HG02588 (cell line): ENCODE data around the gene BRSK1.
A peak's percentile ranks its signal among the peaks of the same experiment; 100 is the strongest.

Source experiments
- ATAC-seq: cut with Tn5 transposase; IDR thresholded peaks from one replicate; pipeline ENCODE4 v1.9.1; 2021; ENCODE audit warnings: mild to moderate bottlenecking, moderate library complexity; ENCODE audit not compliant: unreplicated experiment

BRSK1 gene

GRCh38 chr19:55253842-55254624, 29.8 kb upstream of the BRSK1 start:
- no peak for ATAC-seq

DNA sequence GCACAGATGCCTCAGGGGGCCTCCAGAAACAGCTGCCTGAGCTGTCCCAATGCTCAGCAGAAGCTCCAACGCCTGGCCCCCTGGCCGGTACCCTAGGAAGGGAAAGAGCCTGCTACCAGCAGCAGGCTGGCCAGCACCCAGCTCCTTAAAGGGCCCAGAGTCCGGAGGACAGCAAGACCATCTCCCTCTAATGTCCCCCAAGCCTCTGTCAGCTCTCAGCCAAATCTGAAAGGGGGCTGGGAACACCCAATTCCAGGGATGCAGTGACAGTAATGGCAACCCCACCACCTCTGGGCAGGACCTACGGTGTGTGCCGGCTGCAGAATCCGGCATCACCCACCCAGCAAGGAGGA, 29.2 kb upstream of the BRSK1 start:
- no peak for ATAC-seq

- ATAC-seq, result no peak
Observed at GRCh38 chr19:55255618-55256423, 28.0 kb upstream of the BRSK1 start.

- ATAC-seq, result no peak
Observed at GRCh38 chr19:55256562-55257460, 27.0 kb upstream of the BRSK1 start.

DNA sequence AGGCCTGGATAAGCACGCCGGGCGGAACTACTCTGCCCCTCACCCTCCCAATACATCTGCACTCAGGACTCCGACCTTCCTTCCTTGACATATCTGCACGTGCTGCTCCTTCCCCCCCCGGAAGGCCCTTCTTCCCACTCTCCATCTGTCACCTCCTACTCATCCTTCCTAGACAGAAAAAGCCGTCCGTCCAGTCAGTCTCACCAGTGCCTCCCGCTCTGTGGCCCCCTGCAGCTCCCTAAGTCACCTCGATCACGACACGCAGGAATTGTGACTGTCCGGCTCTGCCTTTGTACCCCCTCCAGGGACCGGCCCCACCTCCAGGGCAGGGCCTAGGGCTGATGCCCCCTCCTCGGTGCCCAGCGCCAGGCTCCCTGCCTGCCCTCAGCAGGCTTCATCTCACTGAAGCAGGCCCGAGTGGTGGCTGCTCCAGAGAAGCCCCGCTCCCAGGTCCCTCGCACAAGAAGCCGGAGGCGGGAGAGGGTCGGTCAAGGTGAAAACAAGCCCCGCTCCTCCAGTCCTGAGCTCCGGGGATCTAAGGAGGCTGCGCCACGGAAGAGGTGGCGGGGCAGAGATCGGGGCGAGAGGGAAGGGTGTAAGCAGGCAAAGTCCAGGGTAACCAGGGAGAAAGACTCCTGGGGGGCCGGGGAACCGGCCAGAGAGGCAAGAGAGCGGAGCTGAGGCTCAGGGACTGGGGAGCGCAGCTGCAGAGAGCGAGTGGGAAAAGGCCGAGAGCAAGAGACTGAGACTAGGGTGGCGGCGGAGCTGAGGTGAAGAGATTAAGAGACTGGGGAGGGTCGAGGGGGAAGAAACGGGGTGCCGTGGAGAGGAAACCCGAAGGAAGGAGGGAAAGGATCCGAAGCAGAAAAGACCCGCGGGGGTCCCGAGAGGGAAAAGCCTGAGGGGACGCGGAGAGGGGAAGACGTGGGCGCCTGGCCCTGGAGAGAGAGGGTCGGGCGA, 26.1 kb upstream of the BRSK1 start:
- ATAC-seq, result no peak

GRCh38 chr19:55258476-55258827, 25.3 kb upstream of the BRSK1 start:
- ATAC-seq, result peak; percentile 17

- ATAC-seq, result peak; percentile 65
Observed at GRCh38 chr19:55258828-55259539, 24.8 kb upstream of the BRSK1 start, which contains the start of gene PPP6R1. TSS of gene PPP6R1 (minus strand) at chr19:55259017. CDS start at chr19:55247103, 11,914 bp downstream.

- ATAC-seq, result no peak
Observed at GRCh38 chr19:55259540-55260210, 24.1 kb upstream of the BRSK1 start.

- ATAC-seq, result no peak
Observed at GRCh38 chr19:55261671-55262126, 22.1 kb upstream of the BRSK1 start.

DNA sequence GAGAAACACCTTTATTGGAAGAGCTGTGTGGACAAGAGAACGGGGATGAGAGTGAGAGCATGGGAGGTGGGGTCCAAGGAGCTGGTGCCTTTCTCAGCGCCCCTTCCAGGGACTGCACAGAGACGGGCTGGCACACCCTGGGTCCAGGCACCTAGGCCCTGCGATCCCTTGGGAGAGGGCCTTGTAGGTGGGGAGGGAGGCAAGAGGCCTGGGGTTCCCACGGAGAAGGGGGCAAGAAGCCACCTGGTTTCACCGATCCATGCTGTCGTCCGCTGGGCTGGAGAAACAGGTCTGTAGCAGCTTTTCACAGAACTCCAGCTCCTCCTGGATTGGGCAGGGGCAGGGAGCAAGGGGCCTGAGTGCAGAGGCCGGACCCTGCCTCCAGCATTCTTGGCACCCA, 21.4 kb upstream of the BRSK1 start:
- no peak for ATAC-seq

- ATAC-seq, result no peak
Observed at GRCh38 chr19:55264531-55264930, 19.3 kb upstream of the BRSK1 start.

GRCh38 chr19:55265173-55265572, 18.6 kb upstream of the BRSK1 start:
- no peak for ATAC-seq

DNA sequence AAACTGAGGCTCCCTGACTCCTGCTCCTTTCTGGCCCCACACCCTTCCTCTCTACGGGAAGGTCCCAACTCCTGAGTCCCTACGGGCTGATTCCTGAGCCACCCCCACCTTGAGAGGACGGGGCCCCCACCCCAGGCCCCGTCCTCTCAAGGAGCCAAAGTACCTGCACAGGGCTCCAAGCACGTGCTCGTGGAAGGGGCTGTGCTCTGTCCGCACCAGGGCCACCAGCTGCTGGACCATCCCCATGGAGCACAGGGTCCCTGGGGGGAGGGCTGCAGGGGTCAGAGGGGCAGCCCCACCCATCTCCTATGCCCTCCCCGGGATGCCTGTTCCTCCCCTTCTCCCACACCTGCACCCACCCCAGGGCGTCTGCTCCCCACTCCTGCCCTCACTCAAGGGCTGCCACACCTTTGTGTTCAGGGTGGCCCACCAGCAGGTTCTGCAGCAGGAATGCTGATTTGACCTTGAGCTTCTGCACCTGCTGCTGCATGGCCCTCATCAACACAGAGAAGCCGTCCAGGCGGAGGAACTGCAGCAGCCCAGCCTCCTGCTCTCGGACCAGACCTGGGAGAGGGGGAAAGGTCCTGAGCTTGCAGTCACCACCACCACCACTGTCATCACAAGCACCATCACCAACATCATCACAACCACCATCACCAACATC, 17.9 kb upstream of the BRSK1 start:
- ATAC-seq, result no peak

- ATAC-seq, result no peak
Observed at GRCh38 chr19:55266404-55266803, 17.4 kb upstream of the BRSK1 start.

DNA sequence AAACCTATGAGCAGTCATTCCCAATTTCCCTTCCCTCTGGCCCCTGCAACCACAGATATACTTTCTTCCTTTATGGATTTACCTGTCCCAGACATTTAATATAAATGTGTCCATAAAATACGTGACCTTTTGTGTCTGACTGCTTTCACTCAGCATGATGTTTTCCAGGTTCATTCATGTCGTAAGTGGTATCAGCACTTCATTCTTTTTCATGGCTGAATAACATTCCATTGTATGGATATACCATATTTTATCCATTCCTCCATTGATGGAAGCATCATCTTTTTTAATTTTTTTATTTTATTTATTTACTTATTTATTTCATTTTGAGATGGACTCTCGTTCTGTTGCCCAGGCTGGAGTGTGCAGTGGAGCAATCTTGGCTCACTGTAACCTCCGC, 17.0 kb upstream of the BRSK1 start:
- no peak for ATAC-seq

DNA sequence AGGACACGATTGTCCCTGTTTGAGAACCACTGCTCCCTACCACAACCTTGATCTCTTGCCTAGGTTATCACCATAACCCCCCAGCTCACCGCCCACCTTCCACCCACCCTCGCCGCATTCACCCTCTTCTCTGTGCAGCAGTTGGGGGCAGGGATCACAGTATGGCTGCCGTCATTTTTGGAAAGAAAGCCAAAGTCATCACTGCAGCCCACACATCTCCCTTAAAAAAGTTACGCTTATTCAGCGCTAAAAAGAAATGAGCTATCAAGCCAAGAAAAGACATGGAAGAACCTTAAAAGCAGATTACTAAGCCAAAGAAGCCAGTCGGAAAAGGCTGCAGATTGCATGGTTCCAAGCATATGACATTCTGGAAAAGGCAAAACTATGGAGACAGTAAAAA, 14.5 kb upstream of the BRSK1 start:
- ATAC-seq, result no peak

- ATAC-seq, result no peak
Observed at GRCh38 chr19:55270172-55270942, 13.4 kb upstream of the BRSK1 start.

GRCh38 chr19:55272142-55272541, 11.7 kb upstream of the BRSK1 start:
- no peak for ATAC-seq
